H1 (cell line): ENCODE data around the gene PPM1M. TPM values are rescaled to one million over a fixed set of nuclear protein-coding genes. Genes with fewer than 3 reads are reported as not detected.

ENCODE experiments used
- polyA plus RNA-seq, 7 experiments: library from polyadenylated mRNA; depleted of rRNA in 3 of 7; stranded (reverse) in 5 of 7; unstranded in 2 of 7; fragments of >200 nt in 5 of 7; fragments of 200-250 nt in 2 of 7; gene quantifications; 1 replicate in 5 of 7; 2 replicates in 1 of 7; 4 replicates in 1 of 7; pipeline versions ENCODE4 v1.2.1 to v1.2.3, GENCODE V29; 2011 to 2013; ENCODE audit warnings: missing spikeins in 2 of 7, mixed read lengths in 2 of 7
- total RNA-seq: library from RNA; stranded (reverse); fragmentation: NEBNext Ultra II Directional; extraction: Animal tissue kit (Norgen Biotek cat#: 25700); gene quantifications from 2 replicates; pipeline ENCODE4 v1.2.1, GENCODE V29; 2021
- TF ChIP-seq, protein P1 (sequence below): fragments of 300-600 bp; sonication (generic); IDR thresholded peaks from 2 replicates; pipeline ENCODE4 v1.7.1; 2012; ENCODE audit warnings: low read length, moderate library complexity, mild to moderate bottlenecking, inconsistent platforms; ENCODE audit not compliant: insufficient replicate concordance

Gene PPM1M
- total and polyA plus RNA-seq, 2 of the 8 experiments (the other 6 are each of a cell fraction or from before 2014, with no cell fraction given): 5.2 to 6.3 TPM

DNA sequence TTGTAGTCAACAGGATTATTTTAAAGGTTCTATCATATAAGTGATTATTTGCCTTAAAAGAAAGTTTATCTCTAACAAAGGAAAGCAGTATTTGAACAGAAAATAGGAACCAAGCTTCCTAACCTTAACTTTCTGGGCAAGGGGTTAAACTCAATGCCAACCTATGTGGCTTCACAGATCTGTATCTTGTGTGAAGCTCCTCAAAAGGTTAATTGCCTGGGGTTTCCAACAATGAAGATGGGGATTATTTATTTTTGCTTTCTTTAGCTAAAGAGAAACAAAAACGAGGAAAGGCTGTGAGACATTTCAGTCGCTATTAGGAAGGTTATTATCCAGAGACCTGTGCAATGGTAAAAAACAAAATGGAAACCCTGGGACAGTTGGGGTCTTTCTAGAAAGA, 34.0 kb downstream of the PPM1M start (continued):
- TF ChIP-seq, protein P1, sequence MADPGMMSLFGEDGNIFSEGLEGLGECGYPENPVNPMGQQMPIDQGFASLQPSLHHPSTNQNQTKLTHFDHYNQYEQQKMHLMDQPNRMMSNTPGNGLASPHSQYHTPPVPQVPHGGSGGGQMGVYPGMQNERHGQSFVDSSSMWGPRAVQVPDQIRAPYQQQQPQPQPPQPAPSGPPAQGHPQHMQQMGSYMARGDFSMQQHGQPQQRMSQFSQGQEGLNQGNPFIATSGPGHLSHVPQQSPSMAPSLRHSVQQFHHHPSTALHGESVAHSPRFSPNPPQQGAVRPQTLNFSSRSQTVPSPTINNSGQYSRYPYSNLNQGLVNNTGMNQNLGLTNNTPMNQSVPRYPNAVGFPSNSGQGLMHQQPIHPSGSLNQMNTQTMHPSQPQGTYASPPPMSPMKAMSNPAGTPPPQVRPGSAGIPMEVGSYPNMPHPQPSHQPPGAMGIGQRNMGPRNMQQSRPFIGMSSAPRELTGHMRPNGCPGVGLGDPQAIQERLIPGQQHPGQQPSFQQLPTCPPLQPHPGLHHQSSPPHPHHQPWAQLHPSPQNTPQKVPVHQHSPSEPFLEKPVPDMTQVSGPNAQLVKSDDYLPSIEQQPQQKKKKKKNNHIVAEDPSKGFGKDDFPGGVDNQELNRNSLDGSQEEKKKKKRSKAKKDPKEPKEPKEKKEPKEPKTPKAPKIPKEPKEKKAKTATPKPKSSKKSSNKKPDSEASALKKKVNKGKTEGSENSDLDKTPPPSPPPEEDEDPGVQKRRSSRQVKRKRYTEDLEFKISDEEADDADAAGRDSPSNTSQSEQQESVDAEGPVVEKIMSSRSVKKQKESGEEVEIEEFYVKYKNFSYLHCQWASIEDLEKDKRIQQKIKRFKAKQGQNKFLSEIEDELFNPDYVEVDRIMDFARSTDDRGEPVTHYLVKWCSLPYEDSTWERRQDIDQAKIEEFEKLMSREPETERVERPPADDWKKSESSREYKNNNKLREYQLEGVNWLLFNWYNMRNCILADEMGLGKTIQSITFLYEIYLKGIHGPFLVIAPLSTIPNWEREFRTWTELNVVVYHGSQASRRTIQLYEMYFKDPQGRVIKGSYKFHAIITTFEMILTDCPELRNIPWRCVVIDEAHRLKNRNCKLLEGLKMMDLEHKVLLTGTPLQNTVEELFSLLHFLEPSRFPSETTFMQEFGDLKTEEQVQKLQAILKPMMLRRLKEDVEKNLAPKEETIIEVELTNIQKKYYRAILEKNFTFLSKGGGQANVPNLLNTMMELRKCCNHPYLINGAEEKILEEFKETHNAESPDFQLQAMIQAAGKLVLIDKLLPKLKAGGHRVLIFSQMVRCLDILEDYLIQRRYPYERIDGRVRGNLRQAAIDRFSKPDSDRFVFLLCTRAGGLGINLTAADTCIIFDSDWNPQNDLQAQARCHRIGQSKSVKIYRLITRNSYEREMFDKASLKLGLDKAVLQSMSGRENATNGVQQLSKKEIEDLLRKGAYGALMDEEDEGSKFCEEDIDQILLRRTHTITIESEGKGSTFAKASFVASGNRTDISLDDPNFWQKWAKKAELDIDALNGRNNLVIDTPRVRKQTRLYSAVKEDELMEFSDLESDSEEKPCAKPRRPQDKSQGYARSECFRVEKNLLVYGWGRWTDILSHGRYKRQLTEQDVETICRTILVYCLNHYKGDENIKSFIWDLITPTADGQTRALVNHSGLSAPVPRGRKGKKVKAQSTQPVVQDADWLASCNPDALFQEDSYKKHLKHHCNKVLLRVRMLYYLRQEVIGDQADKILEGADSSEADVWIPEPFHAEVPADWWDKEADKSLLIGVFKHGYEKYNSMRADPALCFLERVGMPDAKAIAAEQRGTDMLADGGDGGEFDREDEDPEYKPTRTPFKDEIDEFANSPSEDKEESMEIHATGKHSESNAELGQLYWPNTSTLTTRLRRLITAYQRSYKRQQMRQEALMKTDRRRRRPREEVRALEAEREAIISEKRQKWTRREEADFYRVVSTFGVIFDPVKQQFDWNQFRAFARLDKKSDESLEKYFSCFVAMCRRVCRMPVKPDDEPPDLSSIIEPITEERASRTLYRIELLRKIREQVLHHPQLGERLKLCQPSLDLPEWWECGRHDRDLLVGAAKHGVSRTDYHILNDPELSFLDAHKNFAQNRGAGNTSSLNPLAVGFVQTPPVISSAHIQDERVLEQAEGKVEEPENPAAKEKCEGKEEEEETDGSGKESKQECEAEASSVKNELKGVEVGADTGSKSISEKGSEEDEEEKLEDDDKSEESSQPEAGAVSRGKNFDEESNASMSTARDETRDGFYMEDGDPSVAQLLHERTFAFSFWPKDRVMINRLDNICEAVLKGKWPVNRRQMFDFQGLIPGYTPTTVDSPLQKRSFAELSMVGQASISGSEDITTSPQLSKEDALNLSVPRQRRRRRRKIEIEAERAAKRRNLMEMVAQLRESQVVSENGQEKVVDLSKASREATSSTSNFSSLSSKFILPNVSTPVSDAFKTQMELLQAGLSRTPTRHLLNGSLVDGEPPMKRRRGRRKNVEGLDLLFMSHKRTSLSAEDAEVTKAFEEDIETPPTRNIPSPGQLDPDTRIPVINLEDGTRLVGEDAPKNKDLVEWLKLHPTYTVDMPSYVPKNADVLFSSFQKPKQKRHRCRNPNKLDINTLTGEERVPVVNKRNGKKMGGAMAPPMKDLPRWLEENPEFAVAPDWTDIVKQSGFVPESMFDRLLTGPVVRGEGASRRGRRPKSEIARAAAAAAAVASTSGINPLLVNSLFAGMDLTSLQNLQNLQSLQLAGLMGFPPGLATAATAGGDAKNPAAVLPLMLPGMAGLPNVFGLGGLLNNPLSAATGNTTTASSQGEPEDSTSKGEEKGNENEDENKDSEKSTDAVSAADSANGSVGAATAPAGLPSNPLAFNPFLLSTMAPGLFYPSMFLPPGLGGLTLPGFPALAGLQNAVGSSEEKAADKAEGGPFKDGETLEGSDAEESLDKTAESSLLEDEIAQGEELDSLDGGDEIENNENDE: no peak
